Stimulated activated CD4-positive, alpha-beta T cell treated with anti-CD3 and anti-CD28 coated beads, TNF-alpha, amount 100 ng/mL, for 4 hours (primary cell): ENCODE results near the gene IPO4.
"Not testable (repeated sequence)": the region's sequence is repeated elsewhere in the genome, so short reads cannot be mapped to it uniquely, and the experiment has no call there.

ENCODE experiments used
- DNase-seq, 3 experiments: peaks; one replicate each; pipeline ENCODE4 v3.0.0-alpha.2; 2020; ENCODE audit warnings: low read depth in 3 of 3

IPO4 gene, protein sequence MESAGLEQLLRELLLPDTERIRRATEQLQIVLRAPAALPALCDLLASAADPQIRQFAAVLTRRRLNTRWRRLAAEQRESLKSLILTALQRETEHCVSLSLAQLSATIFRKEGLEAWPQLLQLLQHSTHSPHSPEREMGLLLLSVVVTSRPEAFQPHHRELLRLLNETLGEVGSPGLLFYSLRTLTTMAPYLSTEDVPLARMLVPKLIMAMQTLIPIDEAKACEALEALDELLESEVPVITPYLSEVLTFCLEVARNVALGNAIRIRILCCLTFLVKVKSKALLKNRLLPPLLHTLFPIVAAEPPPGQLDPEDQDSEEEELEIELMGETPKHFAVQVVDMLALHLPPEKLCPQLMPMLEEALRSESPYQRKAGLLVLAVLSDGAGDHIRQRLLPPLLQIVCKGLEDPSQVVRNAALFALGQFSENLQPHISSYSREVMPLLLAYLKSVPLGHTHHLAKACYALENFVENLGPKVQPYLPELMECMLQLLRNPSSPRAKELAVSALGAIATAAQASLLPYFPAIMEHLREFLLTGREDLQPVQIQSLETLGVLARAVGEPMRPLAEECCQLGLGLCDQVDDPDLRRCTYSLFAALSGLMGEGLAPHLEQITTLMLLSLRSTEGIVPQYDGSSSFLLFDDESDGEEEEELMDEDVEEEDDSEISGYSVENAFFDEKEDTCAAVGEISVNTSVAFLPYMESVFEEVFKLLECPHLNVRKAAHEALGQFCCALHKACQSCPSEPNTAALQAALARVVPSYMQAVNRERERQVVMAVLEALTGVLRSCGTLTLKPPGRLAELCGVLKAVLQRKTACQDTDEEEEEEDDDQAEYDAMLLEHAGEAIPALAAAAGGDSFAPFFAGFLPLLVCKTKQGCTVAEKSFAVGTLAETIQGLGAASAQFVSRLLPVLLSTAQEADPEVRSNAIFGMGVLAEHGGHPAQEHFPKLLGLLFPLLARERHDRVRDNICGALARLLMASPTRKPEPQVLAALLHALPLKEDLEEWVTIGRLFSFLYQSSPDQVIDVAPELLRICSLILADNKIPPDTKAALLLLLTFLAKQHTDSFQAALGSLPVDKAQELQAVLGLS

DNA sequence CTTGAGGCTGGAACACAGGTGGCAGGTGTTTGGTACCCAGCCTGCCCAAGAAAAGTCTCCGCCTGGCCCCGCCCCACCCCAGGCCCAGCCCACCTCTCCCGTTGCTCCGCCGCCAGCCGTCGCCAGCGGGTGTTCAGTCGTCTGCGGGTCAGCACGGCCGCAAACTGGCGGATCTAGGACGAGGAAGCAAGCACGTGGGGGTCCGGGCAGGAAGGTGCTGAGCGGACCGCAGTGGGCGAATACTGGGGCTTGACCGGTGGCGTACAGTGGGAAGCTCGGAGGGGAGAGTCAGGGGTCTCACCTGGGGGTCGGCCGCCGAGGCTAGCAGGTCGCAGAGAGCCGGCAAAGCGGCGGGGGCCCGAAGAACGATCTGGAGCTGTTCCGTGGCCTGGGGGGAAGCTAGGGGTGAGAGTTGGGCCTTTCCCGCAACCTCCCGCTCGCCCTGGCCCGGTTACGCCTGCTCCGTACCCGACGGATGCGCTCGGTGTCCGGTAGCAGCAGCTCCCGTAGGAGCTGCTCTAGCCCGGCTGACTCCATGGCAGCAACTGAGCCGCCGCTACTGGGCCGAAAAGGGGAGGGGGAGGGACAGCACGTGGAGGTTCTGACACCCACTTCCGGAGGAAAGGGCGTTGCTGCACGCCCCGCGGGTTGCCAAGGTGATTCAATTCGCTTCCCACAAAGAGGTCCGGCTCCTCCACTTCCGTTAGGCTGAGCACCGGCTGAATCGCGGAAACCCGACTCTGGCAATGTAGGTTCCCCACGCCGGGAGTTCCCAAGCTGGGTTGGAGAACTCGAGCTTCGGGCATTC is at the start of gene IPO4:
Gene IPO4, minus strand, starts transcription at position 566 of the 808 bp plus-strand sequence. Its CDS starts 29 bp downstream, at position 537.
- DNase-seq, result peak; percentile 78 to 95 (median 91)

DNA sequence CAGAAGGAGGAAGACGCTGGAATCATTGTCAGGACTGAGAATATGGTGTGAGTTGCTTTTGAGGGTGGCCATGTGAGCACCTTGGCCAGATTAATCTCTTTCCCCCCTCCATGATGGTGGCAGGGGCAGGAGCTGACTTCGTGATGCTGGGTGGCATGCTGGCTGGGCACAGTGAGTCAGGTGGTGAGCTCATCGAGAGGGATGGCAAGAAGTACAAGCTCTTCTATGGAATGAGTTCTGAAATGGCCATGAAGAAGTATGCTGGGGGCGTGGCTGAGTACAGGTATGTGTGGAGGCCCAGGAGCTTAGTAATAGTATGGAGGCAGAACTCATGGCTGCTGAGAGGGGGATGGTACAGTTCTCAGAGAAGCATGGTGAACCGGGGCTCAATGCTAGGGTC is 49.5 kb upstream of the IPO4 start:
- no peak for DNase-seq

DNA sequence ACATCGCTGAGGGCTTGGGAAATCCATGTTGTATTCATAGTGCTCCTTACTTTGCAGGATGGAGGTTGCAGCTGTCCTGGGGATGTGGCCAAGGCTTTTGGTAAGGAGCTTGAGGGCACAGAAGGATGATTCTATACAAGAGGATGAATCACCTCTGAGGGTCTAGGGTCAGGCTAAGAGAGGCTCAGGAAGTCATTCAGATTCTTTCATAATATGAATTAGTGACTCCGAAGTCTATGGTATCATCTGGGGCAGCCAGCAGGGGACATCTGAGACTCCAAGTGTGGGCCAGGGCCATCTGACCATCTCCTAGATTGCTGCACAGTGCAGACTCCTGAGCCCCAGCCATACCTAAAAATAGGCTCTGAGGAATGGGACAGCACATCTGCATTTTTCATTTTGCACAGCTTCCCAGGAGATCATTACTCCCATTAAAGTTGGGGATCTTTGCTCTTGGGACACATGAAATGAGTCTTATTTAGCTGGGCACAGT is 48.9 kb upstream of the IPO4 start:
- DNase-seq, result no peak

DNA sequence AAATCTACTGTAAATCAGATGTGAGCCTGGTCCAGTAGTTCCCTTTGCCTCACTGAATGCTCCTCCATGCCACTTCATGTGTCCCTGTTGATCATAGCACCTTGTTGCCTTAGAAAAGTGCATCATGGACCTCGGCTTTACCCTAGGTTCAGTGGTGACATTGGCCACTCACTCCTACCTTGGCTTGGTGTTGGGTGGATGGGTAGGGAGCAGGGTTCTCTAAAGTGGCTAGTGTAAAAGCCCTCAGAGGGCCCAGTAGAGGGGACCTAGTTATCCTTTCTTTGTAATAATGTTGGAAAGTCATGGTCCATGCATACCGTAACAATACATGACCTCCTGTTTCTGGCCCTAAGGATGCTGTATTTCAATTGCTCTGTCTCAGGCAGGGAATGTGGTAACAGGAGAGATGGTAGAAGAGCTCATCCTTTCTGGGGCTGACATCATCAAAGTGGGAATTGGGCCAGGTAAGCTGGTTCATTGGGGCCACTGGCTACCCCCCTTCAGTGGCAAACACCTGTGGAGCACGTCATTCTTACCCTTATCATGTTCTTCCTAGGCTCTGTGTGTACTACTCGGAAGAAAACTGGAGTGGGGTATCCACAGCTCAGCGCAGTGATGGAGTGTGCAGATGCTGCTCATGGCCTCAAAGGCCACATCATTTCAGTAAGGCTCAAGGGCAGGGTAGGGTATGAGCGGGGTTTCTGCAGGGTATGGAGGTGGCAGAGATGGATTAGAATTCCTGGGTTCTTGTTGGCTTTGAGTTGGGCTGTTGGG is 48.3 kb upstream of the IPO4 start:
- DNase-seq, result no peak

DNA sequence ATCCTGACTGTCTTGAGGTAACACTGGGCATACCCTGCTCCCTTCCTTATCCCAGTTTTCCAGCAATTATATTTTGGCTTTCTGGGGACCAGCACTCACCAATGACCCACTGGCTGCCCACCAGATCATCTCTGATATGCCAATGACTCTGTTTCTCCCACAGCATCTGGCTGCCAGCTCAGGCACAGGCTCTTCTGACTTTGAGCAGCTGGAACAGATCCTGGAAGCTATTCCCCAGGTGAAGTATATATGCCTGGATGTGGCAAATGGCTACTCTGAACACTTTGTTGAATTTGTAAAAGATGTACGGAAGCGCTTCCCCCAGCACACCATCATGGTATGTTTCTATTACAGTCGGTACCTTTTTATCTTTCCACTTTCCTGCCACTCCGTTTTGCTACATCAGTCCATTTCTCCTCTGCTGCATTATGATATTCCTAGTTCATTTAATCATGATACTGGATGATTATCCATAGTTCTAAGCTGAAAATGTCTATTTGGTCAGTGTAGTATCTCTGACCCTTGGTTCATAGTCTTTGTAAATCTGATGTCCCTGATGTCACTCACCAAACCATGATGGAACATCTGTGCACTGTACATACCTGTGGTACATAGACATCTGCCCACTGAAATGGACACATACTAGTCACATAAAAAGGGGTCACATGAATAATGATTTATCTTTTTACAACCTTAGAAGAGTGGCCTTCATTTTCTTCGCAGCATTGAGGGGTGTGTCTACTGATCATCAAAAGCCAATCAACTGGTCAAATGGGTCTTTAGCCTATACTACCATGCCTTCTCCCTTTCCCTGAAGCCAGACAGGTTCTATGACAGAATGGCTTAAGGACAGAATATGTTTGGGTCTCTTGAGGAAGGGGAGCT is 47.4 kb upstream of the IPO4 start:
- no peak for DNase-seq

DNA sequence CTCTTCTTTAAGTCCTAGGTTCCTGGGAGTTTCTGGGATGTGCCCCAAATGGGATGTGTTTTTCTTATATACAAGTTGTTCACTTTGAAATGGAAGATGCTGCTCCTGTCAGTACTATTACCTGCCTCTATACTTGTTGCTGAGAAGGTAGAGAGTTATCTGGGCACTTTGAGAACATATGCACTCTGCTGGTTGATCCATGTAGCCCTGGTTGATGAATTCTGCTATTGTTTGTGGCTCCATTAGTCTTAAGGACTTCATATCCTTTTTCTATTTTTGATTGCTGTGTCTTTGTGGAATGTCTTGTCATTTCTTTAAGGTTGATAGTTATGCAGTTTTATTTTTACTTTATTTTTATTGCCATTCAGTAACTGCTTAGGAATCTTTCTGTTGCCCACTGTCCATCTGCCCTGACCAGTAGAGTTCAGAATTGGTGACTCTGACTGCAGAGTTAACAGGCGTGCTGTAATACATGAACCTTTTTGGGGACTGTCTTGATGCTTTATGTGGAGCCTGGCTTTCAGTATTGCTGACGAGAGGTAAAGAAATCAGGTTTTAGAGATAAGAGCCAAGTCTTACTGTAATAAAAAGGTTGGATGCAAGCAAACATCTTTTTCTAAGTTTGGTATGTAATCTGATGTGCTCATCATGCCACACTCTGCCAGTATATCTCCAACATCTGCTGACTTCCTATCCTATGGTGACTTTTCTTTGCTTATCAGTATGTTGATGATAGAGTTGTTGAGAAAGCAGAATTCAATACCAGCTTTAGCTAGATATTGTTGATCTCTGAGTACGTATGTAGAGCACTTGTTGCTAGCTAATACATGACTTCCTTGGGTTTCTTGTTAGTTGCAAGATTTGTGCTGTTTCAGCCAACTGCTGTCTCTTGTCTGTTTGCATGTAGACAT is 45.7 kb upstream of the IPO4 start:
- DNase-seq, result no peak

DNA sequence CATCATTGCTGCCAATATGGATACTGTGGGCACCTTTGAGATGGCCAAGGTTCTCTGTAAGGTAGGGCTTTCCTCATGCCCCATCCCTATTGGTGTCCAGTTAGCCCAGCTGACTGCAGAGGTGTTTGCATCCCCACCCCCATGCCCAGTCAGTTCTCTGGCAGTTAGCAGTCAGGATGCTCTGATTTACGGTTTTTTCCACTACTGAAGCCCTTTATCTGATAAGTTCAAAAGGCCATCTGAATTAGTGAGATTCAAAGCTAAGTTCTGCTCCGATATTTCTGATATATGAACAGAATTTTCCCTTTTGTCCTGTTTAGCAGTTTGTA is 44.9 kb upstream of the IPO4 start:
- no peak for DNase-seq

DNA sequence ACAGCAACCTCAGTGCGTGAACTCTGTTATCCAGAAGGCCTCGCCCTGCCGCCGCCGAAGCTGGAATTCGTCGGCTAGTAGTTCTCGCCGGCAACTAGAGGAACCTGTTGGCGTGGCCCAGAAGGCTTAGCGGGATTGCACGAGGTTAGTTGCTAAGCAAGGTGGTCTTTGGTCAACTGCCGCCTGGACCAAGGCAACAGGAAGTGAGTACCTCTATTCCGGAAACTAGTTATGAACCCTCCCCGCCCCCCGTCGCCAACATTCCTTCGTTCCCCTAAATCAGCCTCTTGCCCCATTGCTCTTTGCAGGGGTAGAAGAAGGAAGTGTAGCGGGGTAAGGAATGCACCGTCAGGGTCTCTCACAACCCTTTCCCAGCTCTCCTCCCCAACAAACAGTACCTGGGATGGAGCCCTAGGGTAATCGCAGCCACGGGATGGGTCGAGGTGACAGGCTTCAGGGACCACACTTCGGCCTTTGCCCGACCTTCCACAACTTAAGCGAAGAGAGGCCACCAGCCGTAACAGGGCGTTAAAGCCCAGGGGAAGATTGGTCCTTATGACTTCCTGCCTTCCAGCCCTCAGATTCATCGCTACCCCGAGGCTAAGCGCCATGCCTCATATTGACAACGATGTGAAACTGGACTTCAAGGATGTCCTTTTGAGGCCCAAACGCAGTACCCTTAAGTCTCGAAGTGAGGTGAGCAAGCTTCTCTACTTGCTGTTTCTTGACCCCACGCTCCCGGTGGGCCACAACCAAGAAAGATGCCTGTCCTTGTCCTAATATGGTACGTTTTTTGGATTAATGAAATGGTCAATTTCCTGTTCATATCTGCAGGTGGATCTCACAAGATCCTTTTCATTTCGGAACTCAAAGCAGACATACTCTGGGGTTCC is 44.3 kb upstream of the IPO4 start, which contains the start of gene GMPR2:
Gene GMPR2, plus strand, starts transcription at position 285 of the 893 bp plus-strand sequence. Its CDS starts 325 bp downstream, at position 610.
- DNase-seq, result peak in 1 of 3 experiments; percentile 26

DNA sequence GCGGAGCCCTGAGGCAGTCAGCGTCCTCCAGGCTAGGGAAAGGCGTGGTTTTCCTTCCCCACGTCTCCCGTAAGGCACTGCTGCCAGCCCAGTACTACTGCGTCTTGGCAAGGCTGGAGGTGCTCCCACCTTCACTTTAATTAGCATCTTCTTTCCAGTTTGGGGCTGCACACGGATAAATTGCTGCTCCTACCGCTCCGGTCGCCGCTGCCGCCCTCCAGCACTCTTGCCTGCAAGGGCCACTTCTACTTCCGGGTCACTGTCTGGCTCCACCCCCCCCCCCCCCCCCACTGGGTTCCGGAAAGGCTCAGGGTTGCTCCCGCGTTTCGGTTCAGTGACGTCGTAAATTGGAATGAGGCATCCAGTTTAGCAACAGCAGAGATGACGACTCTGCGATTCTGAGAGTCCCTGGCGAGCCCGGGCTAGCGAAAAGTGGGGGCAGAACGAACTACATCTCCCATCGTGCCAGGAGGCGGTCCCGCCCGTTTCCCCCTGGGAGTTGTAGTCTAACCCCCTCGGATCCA is 43.6 kb upstream of the IPO4 start, which contains the start of gene NEDD8:
Gene NEDD8, minus strand, starts transcription at position 247 of the 524 bp plus-strand sequence. Its CDS starts 100 bp downstream, at position 147.
- peak; percentile 81 to 82 (median 81) for DNase-seq

DNA sequence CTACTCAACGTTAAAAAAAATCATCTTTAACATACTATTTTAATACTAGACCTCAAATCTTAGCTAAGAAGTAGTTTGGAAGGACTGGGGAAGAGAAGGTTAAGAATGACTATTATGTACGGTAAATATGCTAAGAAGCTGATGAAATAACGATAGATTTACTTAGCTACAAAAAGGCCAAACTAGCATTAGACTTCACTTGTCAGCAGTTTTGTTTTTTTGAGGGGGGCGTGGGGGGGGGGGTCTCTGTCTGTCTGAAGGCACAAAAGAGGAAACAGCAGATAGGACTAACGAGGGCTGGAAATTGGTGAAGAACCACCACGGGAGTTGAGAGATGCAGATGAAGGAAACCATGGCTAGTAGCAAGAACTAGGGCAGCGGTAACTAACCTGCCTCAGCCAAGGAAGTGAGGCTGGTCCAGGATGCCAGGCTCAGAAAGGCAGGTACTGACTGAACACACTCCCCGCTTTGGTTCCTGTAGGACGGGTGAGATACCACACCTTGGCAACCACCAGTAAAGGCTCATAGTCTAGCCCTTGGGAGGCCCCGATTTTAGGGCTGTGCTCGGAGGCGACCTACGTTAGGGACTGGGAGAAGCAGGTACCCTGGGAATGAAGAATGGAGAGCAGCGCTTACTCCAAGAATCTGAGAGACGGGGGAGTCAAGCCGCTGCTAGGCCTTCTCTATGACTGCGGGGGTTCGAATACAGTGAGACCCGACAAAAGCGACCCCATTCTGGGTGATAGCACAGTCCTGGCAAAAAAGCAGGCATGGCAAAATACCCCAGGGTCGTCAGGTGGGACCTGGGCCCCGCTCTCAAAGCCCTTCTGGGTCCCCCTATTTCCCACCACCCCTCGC is 42.9 kb upstream of the IPO4 start:
- DNase-seq, result no peak

DNA sequence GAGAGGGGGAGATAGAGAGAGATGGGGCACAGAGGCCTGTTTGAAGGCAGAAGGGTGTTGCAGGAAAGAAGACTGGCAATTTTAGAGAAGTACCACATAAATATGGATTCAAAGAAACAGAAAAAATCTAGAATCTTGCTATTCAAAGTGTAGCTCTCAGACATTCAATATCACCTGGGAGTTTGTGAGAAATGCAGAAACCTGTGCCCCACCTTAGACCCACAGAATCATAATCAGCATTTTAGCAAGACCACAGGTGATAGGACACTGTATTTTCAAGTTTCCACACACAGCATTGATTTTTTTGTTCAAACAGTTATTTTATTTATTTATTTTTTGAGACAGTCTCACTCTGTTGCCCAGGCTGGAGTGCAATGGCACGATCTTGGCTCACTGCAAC is 40.3 kb upstream of the IPO4 start:
- DNase-seq, result no peak

DNA sequence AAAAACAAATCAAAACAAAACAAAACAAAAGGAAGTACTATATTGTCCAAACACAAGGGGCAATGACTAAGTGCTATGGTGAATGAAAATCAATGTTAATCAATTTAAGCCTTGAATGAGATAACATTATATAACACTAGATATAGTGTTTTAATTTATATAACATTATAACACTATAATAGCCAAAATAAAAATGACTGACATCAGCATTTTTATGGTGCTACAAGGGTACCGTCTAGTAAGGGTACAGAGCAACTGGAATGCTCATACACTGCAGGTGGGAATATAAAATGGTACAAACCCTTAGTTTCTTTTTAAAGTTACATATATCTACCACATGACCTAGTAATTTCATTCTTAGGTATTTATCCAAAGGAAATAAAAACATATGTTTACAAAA is 37.9 kb upstream of the IPO4 start:
- no peak for DNase-seq

DNA sequence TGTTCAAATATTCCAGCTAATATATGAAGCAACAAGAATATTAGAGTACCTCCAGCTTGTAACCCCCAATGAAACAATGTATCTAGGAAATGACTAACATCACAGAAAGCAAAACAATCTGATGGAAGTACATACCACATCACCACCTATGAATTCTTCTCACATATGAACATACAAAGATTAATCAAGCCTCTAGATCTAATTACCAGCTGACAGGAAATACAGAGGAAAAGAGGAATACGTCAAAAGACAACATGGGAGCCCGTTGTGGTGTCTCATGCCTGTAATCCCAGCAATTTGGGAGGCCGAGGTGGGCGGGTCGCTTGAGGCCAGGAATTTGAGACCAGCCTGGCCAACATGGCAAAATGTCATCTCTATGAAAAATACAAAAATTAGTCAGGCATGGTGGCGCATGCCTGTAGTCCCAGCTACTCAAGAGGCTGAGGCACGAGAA is 36.0 kb upstream of the IPO4 start:
- no peak for DNase-seq

DNA sequence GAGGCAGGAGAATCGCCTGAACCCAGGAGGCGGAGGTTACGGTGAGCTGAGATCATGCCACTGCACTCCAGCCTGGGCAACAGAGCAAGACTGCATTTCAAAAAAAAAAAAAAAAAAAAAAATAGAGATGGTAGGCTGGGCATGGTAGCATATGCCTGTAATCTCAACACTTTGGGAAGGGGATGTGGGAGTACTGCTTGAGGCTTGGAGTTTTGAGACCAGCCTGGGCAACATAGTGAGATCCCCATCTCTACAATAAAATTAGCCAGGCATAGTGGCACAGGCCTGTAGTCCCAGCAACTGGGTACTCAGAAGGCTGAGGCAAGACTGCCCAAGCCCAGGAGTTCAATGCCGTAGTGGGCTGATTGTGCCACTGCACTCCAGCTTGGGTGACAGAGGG is 34.4 kb upstream of the IPO4 start:
- DNase-seq, result not testable (repeated sequence)

DNA sequence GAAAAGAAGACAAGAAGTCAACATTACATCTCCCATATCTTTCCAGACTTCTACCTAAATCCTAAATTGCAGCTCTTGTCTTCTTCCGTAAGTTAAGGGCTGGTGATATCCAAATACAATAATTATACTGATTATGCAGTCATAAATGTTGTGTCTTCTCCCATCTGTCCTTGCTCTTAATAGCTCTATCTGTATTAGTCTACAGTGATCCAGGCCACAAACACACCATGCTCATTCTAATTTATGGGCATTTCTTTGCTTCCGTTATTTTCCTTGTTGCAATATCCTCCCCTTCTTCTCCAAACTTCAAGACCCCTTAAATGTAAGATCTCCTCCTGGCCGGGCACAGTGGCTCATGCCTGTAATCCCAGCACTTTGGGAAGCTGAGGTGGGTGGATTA is 30.9 kb upstream of the IPO4 start:
- no peak for DNase-seq

DNA sequence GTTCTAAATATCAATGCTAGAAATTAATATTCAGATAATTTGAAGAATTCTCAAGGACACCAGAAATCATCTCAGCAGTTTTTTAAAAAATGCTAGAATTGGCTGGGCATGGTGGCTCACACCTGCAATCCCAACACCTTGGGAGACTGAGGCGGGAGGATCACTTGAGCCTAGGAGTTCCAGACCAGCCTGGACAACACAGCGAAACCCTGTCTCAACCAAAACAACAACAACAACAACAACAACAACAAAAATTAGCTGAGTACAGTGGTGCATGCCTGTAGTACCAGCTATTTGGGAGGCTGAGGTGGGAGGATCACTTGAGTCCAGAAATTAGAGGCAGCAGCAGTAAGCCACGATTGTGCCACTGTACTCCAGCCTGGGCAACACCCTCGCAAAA is 30.5 kb upstream of the IPO4 start:
- no peak for DNase-seq
